SH-SY5Y (cell line): ENCODE results near the gene PHLDA2.

Experiments
- GATA2 ChIP-seq: IDR thresholded peaks from 2 replicates; pipeline ENCODE4 v1.6.1; 2011; ENCODE audit warnings: mild to moderate bottlenecking, low read depth, low read length
- GATA3 ChIP-seq: IDR thresholded peaks from 2 replicates; pipeline ENCODE4 v1.6.1; 2011; ENCODE audit warnings: low read depth, mild to moderate bottlenecking, low read length, moderate library complexity

The PHLDA2 gene

GRCh38 chr11:2902784-2903671 is 26.2 kb downstream of the PHLDA2 start:
- TF ChIP-seq GATA2 (no peak), GATA3 (no peak)

- no peak for TF ChIP-seq GATA2
- TF ChIP-seq GATA3 = no peak
Measured at GRCh38 chr11:2901854-2902783, 27.1 kb downstream of the PHLDA2 start.

- TF ChIP-seq GATA2 (no peak), GATA3 (no peak)
Measured at GRCh38 chr11:2901196-2901796, 27.9 kb downstream of the PHLDA2 start.

- TF ChIP-seq GATA3 (no peak), GATA2 (no peak)
Measured at GRCh38 chr11:2899080-2899783, 30.0 kb downstream of the PHLDA2 start.

- TF ChIP-seq GATA2 (no peak), GATA3 (no peak)
Measured at GRCh38 chr11:2898366-2899079, 30.7 kb downstream of the PHLDA2 start.

GRCh38 chr11:2897048-2897447 is 32.2 kb downstream of the PHLDA2 start:
- TF ChIP-seq GATA2 = no peak
- TF ChIP-seq GATA3 = no peak

- TF ChIP-seq GATA2 (no peak), GATA3 (no peak)
Measured at GRCh38 chr11:2896047-2896446, 33.2 kb downstream of the PHLDA2 start.

GRCh38 chr11:2893935-2894334 is 35.3 kb downstream of the PHLDA2 start:
- no peak for TF ChIP-seq GATA3

- no peak for TF ChIP-seq GATA3
- no peak for TF ChIP-seq GATA2
Measured at GRCh38 chr11:2892967-2893528, 36.2 kb downstream of the PHLDA2 start.

- TF ChIP-seq GATA2 = no peak
- no peak for TF ChIP-seq GATA3
Measured at GRCh38 chr11:2892215-2892966, 36.8 kb downstream of the PHLDA2 start.

- no peak for TF ChIP-seq GATA2
- no peak for TF ChIP-seq GATA3
Measured at GRCh38 chr11:2891326-2892214, 37.6 kb downstream of the PHLDA2 start.
